A673 (cell line): ENCODE data around the gene GAREM1. TPM values are rescaled to one million over a fixed set of nuclear protein-coding genes. Genes with fewer than 3 reads are reported as not detected.

Experiments
- BruUV-seq: library from RNA; stranded (reverse); fragments of 400-500 nt; replicated peaks from 2 replicates; lab custom pipeline; 2021; lab: Mats Ljungman, UMichigan
- CTCF ChIA-PET: fragments of 300-600 bp; sonication (Branson Sonifier 250); formaldehyde crosslinking; loops from one replicate; lab custom pipeline; 2022; ENCODE audit warnings: antibody characterized with exemption; lab: Charles Lee
- POLR2A ChIA-PET: fragments of 300-600 bp; sonication (Branson Sonifier 250); formaldehyde crosslinking; loops from one replicate; lab custom pipeline; 2022; ENCODE audit warnings: antibody characterized with exemption; ENCODE audit not compliant: low non-redundant PET; lab: Charles Lee
- DNase-seq: peaks from one replicate; pipeline ENCODE4 v3.0.0-alpha.2; 2015; ENCODE audit warnings: low spot score
- H3K27ac ChIP-seq: fragments of 200-600 bp; sonication (generic); 2 replicates; pipeline ENCODE4 v1.5.1; 2016; ENCODE audit warnings: mixed run types, low read depth, mild to moderate bottlenecking, mixed read lengths, antibody characterized with exemption, low read length; ENCODE audit not compliant: poor library complexity, severe bottlenecking
- H3K27me3 ChIP-seq: fragments of 200-600 bp; sonication (generic); replicated peaks from 2 replicates; pipeline ENCODE4 v1.6.1; 2017; ENCODE audit warnings: mixed run types, low read depth, mild to moderate bottlenecking, mixed read lengths, antibody characterized with exemption, low read length; ENCODE audit not compliant: insufficient read depth, poor library complexity
- H3K36me3 ChIP-seq: fragments of 200-600 bp; sonication (generic); 2 replicates; pipeline ENCODE4 v1.6.1; 2016; ENCODE audit warnings: mixed run types, mild to moderate bottlenecking, mixed read lengths, antibody characterized with exemption, low read length; ENCODE audit not compliant: insufficient read depth, poor library complexity, severe bottlenecking
- H3K4me1 ChIP-seq: fragments of 200-600 bp; sonication (generic); 2 replicates; pipeline ENCODE4 v1.6.1; 2017; ENCODE audit warnings: mixed run types, mild to moderate bottlenecking, mixed read lengths, antibody characterized with exemption, low read length; ENCODE audit not compliant: insufficient read depth, poor library complexity, severe bottlenecking
- H3K4me3 ChIP-seq: fragments of 200-600 bp; sonication (generic); 2 replicates; pipeline ENCODE4 v1.5.1; 2016; ENCODE audit warnings: low read depth, mixed run types, mild to moderate bottlenecking, mixed read lengths, low read length; ENCODE audit not compliant: poor library complexity, severe bottlenecking
- H3K9me3 ChIP-seq: fragments of 200-600 bp; sonication (generic); 2 replicates; pipeline ENCODE4 v1.6.1; 2016; ENCODE audit warnings: mixed run types, low read depth, mild to moderate bottlenecking, mixed read lengths, antibody characterized with exemption, low read length; ENCODE audit not compliant: poor library complexity, severe bottlenecking
- EZH2 ChIP-seq: fragments of 200-600 bp; sonication (generic); IDR thresholded peaks from 2 replicates; pipeline ENCODE4 v1.6.1; 2017; ENCODE audit warnings: borderline replicate concordance, low read depth, mild to moderate bottlenecking, mixed read lengths, antibody characterized with exemption, low read length; ENCODE audit not compliant: poor library complexity, severe bottlenecking
- intact Hi-C: fragments of 100-400 bp; cut with micrococcal nuclease; formaldehyde crosslinking; loops from one replicate; pipeline ENCODE4 v1.10.0; 2022; ENCODE audit not compliant: unreplicated experiment
- total RNA-seq: library from RNA; stranded (reverse); gene quantifications from 2 replicates; pipeline ENCODE4 v1.2.3, GENCODE V29; 2021
- TF ChIP-seq, protein P1 (sequence below): fragments of 300-800, 200-600 bp; sonication (generic); conservative IDR thresholded peaks from 2 replicates; pipeline ENCODE4 v1.5.1; 2017; ENCODE audit warnings: low read depth, mild to moderate bottlenecking, antibody characterized with exemption, low read length, moderate library complexity, mixed read lengths

The GAREM1 gene
- total RNA-seq, 1 experiment from 2014 or later = 8.4 TPM

DNA sequence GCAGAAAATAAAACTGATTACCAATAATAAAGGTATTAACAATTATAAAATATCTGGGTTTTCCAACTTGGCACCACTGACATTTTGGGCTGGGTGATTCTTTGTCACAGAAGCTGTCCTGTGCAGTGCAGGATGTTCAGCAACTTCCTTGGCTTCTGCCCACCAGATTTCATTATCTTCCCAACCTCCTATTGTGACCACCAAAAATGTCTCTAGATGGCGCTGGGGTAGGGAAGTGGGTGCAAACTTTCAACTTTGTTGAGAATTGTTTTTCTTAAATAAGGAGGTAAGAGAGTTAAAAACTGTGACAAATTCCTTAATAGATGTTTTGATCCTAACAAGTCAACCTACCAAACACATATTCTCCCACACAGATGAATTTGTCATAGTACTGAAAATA is 90.1 kb downstream of the GAREM1 start:
- Histone ChIP-seq H3K27me3 (no peaks in the 10 kb centered on the region), H3K36me3 (no peaks in the 10 kb centered on the region), H3K9me3 (no peaks in the 10 kb centered on the region), H3K27ac (no peak overlapping the region), H3K4me3 (no peak overlapping the region), H3K4me1 (peaks cover 2% of the 10 kb centered on the region)
- peak; percentile 58 for DNase-seq
- ChIA-PET CTCF (no interaction called here), POLR2A (no interaction called here)
- intact Hi-C loops = no loop called here
- no TSS peak for BruUV-seq
- no peak for TF ChIP-seq EZH2
- TF ChIP-seq, protein P1, sequence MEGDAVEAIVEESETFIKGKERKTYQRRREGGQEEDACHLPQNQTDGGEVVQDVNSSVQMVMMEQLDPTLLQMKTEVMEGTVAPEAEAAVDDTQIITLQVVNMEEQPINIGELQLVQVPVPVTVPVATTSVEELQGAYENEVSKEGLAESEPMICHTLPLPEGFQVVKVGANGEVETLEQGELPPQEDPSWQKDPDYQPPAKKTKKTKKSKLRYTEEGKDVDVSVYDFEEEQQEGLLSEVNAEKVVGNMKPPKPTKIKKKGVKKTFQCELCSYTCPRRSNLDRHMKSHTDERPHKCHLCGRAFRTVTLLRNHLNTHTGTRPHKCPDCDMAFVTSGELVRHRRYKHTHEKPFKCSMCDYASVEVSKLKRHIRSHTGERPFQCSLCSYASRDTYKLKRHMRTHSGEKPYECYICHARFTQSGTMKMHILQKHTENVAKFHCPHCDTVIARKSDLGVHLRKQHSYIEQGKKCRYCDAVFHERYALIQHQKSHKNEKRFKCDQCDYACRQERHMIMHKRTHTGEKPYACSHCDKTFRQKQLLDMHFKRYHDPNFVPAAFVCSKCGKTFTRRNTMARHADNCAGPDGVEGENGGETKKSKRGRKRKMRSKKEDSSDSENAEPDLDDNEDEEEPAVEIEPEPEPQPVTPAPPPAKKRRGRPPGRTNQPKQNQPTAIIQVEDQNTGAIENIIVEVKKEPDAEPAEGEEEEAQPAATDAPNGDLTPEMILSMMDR = peak; percentile 53

DNA sequence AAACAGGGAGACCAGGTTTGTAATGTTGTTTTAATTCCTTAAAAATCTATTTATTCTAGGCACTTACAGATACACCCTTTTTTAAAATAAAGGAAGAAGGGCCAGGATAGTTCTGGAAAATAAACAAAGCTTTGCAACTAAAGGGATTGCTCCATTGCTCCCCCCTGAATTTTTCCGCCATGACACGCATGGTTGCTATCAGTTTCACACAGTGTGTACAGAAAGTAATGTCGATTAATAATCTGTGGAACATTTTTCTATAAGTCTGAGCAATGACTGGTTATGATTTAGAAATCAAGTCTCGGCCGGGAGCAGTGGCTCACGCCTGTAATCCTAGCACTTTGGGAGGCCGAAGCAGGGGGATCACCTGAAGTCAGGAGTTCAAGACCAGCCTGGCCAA is 90.8 kb downstream of the GAREM1 start:
- intact Hi-C loops = no loop called here
- no peak for TF ChIP-seq EZH2
- TF ChIP-seq, protein P1 = no peak

DNA sequence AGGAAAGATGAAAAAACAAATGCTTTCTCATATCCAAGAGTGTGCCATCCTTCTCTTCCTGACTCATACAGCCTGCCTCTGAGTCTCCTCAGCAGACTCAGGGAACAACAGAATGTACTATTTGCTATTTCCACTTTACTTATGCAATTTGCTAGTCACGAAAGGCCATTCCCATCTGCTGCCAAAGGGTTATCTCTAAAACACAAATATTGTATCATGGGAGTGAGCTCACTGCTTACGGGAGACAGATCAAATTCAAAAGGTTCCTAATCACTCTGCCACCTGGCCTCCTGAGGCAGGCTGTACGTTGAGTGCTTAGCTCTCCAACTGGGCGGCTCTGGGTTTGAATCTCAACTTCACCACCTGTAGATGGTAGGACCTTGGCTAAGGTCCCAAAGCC is 92.0 kb downstream of the GAREM1 start:
- intact Hi-C loops = no loop called here
- peaks cover 12% of the 10 kb centered on the region for H3K4me1 ChIP-seq
- DNase-seq = no peak
- TF ChIP-seq, protein P1 = no peak
- TF ChIP-seq EZH2 = no peak
- no peak overlapping the region for H3K27ac ChIP-seq
- POLR2A ChIA-PET = no interaction called here
- no peaks in the 10 kb centered on the region for H3K27me3 ChIP-seq
- CTCF ChIA-PET = no interaction called here
- no TSS peak for BruUV-seq
- H3K4me3 ChIP-seq = no peak overlapping the region
- no peaks in the 10 kb centered on the region for H3K9me3 ChIP-seq
- H3K36me3 ChIP-seq = no peaks in the 10 kb centered on the region

More for the DNA sequence above, 90.8 kb downstream of the GAREM1 start:
- DNase-seq = no peak
- H3K36me3 ChIP-seq = no peaks in the 10 kb centered on the region
- no TSS peak for BruUV-seq
- H3K9me3 ChIP-seq = no peaks in the 10 kb centered on the region
- H3K27me3 ChIP-seq = no peaks in the 10 kb centered on the region
- no peak overlapping the region for H3K27ac ChIP-seq
- peaks cover 2% of the 10 kb centered on the region for H3K4me1 ChIP-seq
- CTCF ChIA-PET = no interaction called here
- POLR2A ChIA-PET = interaction anchor here (0.7 kb wide), 1 partner anchor 8 kb away, joined by 7 read pairs; no protein-coding TSS in a partner anchor
- H3K4me3 ChIP-seq = no peak overlapping the region
